NCI-H2107 (cell line): Measurements from ENCODE around the gene SYT14.
"Not testable (repeated sequence)": the region's sequence is repeated elsewhere in the genome, so short reads cannot be mapped to it uniquely, and the experiment has no call there.

Experiments used
- DNase-seq: peaks from one replicate; lab custom pipeline; 2025; lab: John Stamatoyannopoulos, UW

Gene SYT14

DNA sequence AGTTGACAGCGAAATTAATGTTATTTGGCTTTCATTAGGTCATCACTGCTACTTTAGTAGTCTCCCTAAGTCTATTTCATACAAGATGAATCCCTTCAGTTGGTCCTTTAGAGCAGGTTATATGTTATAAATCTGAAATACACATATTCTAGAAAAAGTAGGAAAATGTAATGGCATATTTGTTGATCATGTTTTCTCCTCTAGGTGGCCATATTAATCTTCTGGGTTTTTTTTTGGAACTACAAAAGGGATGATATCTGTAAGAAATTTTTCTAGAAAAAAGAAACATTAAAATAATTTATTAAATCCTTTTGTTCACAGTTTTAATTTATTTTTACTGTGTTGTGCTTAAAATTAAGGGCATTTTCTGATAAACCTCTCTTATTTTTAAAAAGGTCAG lies 87.9 kb downstream of the SYT14 start:
- no peak for DNase-seq

DNA sequence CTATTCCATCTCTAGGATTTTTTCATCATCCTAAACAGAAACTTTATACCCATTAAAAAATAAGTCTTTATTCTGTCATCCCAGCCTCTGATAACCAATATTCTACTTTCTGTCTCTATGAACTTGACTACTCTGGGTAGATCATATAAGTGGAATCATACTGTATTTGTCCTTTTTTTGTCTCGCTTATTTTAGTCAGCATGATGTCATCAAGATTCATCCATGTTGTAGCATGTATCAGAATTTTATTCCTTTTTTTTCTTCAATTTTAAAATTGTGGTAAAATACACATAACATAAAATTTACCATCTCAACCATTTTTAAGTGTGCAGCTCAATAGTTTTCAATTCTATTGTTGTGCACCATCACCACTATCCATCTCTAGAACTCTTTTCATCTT lies 90.0 kb downstream of the SYT14 start:
- no peak for DNase-seq

DNA sequence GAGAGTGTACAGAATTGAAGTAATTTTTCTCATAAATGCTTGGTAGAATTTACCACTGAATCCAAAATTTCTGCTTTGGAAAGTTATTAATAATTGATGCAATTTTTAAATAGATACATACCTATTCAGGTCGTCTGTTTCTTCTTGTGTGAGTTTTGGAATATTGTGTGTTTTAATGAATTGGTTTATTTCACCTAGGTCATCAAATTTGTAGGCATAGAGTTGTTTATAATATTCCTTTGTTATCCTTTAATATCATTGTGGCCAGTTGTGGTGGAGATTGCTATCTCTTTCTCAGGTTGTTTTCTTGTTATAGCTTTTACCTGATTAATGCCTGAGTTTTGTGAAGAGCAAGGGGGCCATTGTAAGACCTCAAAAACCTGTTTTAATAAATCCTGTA lies 93.5 kb downstream of the SYT14 start:
- no peak for DNase-seq

DNA sequence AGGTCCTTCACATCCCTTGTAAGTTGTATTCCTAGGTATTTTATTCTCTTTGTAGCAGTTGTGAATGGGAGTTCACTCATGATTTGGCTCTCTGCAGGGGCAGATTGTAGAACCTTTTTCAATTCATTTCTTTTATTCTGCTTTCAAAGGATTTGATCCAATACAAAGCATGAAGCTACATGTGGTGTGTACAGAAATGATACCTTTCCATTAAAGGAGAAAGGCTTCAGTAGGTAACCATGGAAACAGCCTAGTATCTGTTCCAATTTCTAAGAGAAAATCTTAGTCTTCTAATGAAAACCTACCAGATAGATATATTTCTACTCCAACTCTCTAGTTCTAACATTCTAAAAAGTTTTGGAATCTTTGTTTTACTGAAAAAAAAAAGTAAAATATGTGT lies 105.0 kb downstream of the SYT14 start:
- DNase-seq, result no peak

DNA sequence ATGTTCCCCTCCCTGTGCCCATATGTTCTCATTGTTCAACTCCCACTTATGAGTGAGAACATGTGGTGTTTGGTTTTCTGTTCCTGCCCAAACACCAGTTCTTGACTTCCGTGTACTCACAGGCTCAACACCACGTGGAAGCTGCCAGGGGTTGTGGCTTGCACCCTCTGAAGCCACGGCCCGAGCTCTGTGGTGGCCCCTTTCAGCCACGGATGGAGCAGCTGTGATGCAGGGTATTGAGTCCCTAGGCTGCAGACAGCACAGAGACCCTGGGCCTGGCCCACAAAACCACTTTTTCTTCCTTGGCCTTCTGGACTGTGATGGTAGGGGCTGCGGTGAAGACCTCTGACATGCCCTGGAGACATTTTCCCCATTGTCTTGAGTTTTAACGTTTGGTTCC lies 111.6 kb downstream of the SYT14 start:
- DNase-seq, result no peak

DNA sequence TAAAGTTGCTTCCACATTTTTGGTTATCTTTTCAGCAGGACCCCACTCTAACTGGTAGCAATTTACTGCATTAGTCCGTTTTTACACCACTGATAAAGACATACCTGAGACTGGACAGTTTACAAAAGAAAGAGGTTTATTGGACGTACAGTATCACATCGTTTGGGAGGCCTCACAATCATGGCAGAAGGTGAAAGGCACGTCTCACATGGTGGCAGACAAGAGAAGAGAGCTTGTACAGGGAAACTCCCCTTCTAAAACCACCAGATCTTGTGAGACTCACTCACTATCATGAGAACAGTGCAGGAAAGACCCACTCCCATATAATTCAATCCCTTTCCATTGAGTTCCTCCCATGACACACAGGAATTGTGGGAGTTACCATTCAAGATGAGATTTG lies 112.5 kb downstream of the SYT14 start:
- not testable (repeated sequence) for DNase-seq

DNA sequence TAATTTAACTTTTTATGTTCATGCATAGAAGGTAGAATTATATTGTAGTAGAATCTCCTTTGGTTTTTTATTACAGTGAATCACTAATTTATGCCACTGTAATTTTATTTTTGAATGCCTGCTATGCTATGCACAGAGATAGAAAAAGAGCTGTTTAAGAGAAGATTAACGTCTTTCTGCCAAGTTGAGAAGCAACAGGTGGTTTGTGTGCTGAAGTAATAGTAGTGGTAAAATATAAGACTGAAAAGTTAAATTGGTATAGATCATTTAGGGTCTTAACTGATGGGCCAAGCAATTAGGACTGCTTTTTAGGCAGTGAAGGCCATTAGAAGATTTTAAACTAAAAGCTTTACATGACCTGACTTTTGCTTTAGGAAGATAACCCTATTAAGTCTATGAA lies 115.1 kb downstream of the SYT14 start:
- no peak for DNase-seq

DNA sequence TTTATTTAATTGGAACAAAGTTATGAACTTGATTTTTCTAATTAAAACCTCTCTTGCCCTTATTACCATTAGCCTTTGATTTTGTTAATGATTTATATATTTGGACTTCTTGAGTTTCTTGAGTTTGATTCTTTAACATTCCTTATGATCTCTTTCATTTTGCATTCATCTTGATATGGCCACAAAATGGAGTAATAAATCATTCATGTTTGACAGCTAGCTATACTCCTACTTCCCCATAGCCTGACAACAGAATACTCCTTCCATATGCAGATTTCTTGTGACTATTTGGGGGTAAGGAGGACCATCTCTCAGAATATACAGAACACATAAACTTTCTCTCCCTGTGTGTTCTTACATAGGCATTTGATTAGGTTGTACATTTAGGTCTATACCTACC lies 119.6 kb downstream of the SYT14 start:
- DNase-seq, result no peak

DNA sequence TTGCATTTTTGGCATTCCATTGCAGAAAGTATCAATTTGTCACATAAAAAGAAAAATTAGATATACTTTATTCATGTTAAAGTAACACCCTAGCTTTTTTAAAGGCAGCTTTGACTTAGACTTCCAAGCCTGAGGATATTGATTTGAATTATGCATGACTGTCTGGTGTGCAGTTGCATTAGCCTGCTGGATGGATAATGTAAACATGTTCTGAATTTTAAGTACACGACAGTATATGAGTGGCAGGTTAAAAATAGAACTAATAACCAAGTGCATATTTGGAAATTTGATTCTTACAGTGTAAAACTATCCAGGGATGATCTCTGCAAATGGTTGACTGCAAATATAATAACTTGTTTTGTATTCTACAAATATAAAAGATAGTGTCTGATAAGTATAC lies 124.0 kb downstream of the SYT14 start:
- no peak for DNase-seq

DNA sequence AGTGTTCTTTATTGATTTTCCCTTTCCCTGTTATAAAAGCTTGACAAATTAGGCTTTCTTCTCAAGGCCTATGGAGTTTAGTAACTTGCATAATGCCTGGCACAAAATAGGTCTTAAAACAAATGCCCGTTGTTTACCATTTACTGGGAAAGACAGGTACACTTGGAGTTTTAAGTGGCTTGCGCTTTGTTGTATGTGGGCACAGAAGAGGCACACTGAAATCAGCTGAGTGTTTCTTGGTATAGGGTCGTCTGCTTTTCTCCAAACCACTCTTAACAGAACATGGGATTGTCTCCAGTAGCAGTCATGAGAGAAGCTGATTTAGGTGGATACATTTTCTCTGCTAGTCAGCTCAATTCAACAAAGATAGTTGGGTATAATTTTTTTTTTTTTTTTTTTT lies 132.5 kb downstream of the SYT14 start:
- DNase-seq, result no peak

DNA sequence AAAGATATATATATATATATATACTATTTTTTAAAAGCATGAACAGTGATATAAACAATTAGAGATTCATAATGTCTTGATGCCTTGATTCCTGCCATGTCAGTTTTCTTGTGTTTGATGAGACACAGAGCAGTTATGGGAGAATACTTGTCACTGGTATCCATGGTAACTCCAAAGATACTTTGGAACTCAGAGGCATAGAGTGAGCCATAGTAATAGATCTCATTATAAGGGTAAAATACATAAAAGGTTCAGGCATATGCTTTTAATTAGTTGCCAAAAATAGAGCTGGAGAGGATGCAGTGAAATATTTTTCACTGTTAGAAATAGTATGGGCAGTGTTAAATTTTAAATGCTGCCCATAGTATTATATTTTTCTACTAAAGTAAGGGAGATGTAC lies 134.1 kb downstream of the SYT14 start:
- no peak for DNase-seq

DNA sequence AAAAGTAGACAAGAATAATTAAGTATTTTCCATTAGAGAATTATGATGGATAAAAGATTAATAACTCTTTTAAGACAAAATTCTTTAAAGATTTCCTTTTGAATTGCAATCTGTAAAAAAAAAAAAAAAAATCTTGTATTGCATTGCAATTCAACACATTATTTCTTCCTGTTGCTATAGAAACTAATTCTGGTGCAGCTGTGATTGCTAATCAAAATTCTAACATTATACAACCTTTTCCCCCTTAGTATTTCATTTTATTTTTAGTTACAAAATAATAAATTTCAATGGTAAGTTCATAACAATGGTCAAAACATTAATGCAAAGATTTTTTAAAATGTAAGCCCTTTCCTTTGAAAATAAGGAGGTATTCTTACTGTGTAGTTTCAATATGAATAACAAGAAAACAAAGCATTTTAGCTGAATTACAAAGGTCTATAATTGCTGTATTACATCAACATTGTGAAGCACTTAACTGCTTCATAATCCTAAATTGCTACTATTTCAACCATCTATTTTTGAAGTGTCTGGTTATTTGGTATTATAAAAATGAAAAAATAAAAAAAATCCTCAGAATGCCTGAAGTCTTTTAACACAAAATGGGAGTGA lies 135.0 kb downstream of the SYT14 start:
- no peak for DNase-seq

DNA sequence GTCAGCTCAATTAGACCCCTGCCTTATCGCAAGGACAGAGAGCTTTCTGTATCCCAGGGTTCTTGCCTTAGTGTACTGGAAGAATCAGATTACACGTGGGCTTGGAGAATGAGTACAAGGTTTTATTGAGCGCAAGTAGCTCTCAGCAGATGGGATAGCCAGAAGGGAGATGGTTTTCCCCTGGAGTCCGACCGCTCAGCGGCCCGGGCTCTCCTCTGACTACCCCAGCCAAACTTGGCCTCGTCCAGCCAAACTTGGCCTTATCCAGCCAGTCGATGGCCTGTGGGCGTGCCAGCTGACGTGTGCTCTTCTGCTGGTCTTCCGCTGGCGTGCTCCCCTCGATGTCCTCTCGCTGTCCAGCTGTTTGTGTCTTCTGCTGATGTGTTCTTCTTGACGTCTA lies 136.9 kb downstream of the SYT14 start:
- DNase-seq, result no peak

DNA sequence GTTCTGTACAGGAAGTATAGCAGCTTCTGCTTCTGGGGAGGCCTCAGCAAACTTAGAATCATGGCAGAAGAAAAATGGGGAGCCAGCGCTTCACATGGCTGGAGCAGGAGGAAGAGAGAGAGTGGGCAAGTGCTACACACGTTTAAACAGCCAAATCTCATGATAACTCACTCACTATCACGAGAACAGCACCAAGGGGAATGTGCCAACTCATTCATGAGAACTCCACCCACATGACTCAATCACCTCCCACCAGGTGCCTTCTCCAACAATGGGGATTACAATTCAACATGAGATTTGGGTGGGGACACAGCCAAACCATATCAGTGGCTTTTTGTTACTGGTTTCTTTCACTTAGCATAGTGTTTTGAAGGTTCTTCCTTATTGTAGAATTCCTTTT lies 138.6 kb downstream of the SYT14 start:
- DNase-seq, result no peak

DNA sequence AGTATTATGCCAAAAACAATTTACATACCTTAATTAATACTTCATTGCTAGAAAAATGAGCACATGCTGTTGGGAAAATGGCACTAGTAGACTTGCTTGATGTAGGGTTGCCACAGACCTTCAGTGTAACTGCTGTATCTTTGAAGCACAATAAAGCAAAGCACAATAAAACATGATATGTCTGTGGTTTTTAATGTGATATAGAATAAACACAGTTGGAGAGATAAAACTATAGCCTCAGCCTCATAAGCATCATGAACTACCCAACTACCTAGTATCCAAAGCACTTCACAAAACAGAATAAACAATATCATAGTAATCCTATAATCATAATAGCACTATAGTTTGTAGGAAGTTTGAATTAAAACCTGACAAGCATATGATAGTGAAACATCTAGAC lies 143.5 kb downstream of the SYT14 start:
- DNase-seq, result no peak

DNA sequence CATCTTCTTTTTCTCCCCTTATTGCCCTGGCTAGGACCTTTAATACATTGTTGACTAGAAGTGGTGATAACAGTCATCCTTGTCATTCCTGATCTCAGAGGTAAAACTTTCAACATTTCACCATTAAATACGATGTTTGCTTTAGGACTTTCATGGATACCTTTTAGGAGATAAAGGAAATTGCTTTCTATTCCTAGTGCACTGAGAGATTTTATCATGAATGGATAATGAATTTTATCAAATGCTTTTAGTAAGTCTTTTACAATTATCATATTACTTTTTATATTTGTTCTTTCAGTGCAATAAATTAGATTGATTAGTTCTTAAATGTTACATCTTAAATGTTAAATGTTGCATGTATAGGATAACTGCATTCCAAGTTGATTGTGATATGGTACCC lies 147.3 kb downstream of the SYT14 start:
- no peak for DNase-seq

DNA sequence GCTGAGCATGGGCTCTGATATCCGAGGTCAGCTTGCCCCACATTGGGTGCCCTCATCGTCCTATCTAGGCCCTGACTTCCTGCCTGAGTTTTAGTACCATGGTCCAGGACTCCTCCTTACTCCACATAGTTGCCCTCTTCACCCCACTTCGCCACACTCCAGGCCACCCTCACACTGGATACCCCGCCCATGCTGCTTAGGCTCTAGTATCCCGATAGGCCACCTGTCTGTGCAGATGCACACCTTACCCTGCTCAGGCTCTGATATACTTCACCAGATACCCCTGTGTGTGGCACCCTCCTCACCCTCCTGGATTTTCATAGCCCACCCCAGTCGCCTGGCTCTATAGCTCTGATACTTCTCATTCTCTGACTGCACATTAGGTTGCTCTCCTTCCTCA lies 149.0 kb downstream of the SYT14 start:
- no peak for DNase-seq

DNA sequence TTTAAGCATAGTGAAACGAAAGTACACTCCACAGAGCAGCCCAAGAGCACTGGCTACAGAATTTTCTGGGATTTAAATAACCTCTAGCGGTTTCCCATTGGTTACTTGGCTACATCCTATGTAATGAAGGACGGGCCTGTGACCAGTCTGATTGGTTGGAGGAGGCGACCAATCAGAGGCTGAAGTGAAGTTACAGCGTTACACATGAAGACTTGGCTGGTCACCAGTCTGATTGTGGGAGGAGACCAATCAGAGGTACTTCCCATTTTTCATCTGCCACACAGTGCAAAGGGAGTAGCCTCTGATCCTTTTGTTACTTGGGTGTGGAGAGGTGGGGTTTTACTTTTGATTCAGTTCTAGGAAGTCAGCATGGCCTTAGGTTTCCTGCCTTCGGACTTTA lies 151.8 kb downstream of the SYT14 start:
- DNase-seq, result no peak

DNA sequence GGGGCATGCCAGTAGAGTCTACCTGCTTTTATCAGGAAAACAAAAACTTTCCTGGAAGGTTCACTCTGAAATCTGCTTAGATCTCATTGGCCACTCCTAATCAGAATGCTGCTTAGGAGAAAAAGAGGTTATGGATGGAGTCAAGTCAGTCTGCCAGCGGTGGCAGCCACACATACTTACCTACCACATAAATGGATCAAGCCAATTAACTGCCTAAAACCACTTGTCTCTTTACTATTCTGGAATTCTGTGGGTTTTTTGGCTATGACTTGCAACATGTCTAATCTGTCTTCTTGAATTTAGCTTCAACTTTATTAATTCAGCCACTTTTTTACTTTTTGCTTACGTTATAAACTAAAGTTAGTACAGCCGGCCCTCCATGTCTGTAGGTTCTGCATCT lies 154.3 kb downstream of the SYT14 start:
- no peak for DNase-seq

DNA sequence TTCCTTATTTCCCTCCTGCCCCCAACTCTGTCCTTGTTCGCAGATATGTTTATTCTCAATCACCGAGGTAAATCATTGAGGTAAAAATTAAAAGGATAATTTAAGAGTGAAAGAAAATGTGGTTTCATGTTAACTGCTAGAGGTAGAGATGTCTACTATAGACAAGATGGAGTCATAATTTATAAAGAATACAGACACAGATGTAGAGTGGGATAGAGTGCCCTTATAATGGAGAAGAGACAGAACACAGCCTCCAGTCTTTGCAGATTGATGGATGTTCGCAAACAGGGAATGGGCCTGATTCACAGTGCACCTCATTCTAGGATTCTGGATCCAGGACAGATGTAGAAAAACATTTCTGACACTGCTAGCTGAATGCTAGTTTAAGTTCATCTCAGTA lies 155.4 kb downstream of the SYT14 start:
- no peak for DNase-seq

DNA sequence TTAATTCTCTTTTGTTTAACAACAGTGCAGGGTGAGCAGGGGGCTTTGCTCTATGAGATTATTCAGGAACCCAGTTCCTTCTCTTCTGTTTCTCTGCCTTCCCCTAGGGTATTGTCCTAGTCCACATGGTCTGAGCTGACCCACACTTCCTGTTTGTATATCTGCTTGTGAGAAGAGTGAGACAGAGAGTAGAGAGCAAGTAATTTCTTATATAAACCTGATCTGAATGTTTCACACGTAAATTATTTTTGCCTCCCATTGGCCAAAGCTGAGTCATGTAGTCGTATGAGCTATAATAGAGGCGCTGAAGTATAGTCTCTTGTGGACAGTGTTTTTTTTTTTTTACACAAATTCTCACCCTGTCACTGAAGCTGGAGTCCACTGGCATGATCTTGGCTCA lies 160.3 kb downstream of the SYT14 start:
- no peak for DNase-seq

DNA sequence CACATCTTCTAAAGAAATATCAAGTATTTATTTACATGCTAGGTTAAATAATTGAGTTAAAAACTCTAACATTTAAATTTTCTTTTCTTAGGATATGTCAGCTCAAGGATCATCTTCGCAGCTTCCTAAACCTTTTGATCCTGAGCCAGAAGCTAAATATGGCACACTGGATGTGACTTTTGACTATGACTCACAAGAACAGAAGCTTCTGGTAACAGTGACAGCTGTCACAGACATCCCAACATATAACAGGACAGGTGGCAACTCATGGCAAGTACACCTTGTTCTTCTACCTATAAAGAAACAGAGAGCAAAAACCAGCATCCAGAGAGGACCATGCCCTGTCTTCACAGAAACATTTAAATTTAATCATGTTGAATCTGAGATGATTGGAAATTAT lies 161.9 kb downstream of the SYT14 start:
- DNase-seq, result no peak

DNA sequence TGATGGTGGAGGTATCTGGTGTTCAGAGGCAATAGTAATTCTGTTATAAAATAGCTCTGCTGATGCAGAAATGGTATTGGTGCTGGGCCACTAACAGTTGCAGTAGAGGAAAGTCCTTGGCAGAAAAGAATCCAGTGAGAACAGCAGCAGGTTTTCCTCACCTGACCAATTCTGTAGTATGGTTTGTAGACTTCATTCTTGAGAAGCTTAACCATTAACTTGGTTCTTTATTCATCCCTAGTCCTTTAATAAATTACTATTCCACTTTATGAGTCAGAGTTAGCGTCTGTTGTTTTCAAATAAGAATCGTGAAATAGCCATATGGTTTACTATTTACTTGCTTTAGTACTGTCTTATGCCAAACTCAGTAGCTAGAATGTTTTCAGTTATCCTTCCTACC lies 166.1 kb downstream of the SYT14 start:
- no peak for DNase-seq

DNA sequence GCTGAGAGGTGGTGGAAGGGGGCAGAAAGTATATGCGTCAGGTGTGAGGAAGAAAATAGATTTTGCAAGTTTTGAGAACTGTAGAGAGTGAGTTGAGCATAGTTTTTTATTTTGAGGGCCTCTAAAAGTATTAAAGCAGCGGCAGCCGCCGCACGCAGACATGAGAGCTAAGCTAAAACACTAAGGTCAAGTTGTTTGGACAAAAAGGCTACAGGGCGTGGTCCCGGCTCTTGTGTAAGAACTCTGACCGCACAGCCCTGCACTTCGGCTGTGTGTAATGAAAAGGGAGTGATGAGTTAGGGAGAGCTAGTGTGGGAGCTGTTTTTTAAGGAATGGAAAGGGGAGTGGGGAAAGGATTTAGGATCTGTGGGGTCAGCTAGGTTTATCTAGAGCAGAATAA lies 174.9 kb downstream of the SYT14 start:
- not testable (repeated sequence) for DNase-seq

DNA sequence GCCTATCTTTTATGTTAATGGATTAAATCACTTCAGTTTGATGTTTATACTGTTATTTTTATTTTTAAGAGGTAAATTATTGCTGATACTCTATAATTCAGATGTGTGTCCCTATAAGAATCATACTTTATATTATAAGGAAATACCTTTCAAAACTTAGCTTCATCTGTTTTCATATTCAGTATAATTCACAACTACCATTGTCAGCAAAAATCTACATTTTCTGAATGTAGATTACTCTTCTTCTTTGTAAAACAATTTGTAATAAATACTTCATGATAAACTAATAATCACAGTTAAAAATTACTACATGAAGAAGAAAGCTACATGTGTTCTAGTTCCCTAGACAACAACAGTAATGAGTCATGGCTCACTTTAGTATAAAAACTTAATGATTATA lies 179.2 kb downstream of the SYT14 start:
- no peak for DNase-seq
